Prostate gland (tissue), 2 donors: ENCODE measurements around the gene FCRLB.

Experiments
- CTCF ChIP-seq, 4 experiments: fragments of 200-600 bp in 2 of 4; fragments of 450-650 bp in 2 of 4; sonication (generic) in 2 of 4; IDR thresholded peaks; 1 replicate in 3 of 4; 2 replicates in 1 of 4; pipeline ENCODE4 v1.5.1; 2016 to 2019; ENCODE audit warnings: antibody characterized with exemption in 4 of 4, mild to moderate bottlenecking in 2 of 4, moderate library complexity in 2 of 4
- POLR2A ChIP-seq: fragments of 450-650 bp; IDR thresholded peaks from one replicate; pipeline ENCODE4 v1.6.1; 2016; ENCODE audit warnings: antibody characterized with exemption, mild to moderate bottlenecking

- TF ChIP-seq CTCF (IDR thresholded peaks at IDR 0.05) (no peak), POLR2A (no peak)
Measured at GRCh38 chr1:161721738-161722343, 497 bp downstream of the FCRLB start.
